DMS 273 (cell line): ENCODE measurements around the gene MAST3.
A peak's percentile ranks its signal among the peaks of the same experiment; 100 is the strongest.
"Not testable (repeated sequence)": the region's sequence is repeated elsewhere in the genome, so short reads cannot be mapped to it uniquely, and the experiment has no call there.

ENCODE experiments used
- DNase-seq: peaks from one replicate; lab custom pipeline; 2025; ENCODE audit not compliant: unreplicated experiment; lab: John Stamatoyannopoulos, UW

The MAST3 gene

GRCh38 chr19:18085702-18086457 is 11.7 kb upstream of the MAST3 start:
- no peak for DNase-seq

- DNase-seq: no peak
These were observed 10.9 kb upstream of the MAST3 start, which contains the start of gene IL12RB1 for GRCh38 chr19:18086590-18087138. TSS of gene IL12RB1 (minus strand) at chr19:18086934. CDS start at chr19:18086823, 111 bp downstream.

GRCh38 chr19:18089096-18089541 is 8.5 kb upstream of the MAST3 start:
- not testable (repeated sequence) for DNase-seq

- no peak for DNase-seq
These were observed 7.9 kb upstream of the MAST3 start for GRCh38 chr19:18089726-18090125.

GRCh38 chr19:18090545-18091216 is 6.9 kb upstream of the MAST3 start:
- no peak for DNase-seq

- no peak for DNase-seq
These were observed 6.4 kb upstream of the MAST3 start for GRCh38 chr19:18091217-18091608.

- peak; percentile 83 for DNase-seq
These were observed 4.0 kb upstream of the MAST3 start for GRCh38 chr19:18093439-18094161.

- no peak for DNase-seq
These were observed 1.3 kb upstream of the MAST3 start for GRCh38 chr19:18096258-18096657.

GRCh38 chr19:18097993-18098890 is 664 bp downstream of the MAST3 start:
- DNase-seq: peak; percentile 83

- peak; percentile 54 for DNase-seq
These were observed 1.5 kb downstream of the MAST3 start for GRCh38 chr19:18098891-18099622.

- no peak for DNase-seq
These were observed 2.0 kb downstream of the MAST3 start for GRCh38 chr19:18099623-18099995.

GRCh38 chr19:18100710-18101109 is 3.1 kb downstream of the MAST3 start:
- DNase-seq: no peak

GRCh38 chr19:18101268-18101667 is 3.7 kb downstream of the MAST3 start:
- peak; percentile 48 for DNase-seq

- DNase-seq: peak; percentile 92
These were observed 5.5 kb downstream of the MAST3 start for GRCh38 chr19:18102916-18103542.

- no peak for DNase-seq
These were observed 7.2 kb downstream of the MAST3 start for GRCh38 chr19:18104793-18105131.

- not testable (repeated sequence) for DNase-seq
These were observed 7.7 kb downstream of the MAST3 start for GRCh38 chr19:18105259-18105658.

- DNase-seq: peak; percentile 35
These were observed 9.7 kb downstream of the MAST3 start for GRCh38 chr19:18107235-18107634.

GRCh38 chr19:18108897-18109296 is 11.3 kb downstream of the MAST3 start:
- DNase-seq: no peak

GRCh38 chr19:18109341-18109732 is 11.8 kb downstream of the MAST3 start:
- DNase-seq: no peak
